GM12878 (cell line): ENCODE data around the gene ASIC5. TPM values are rescaled to one million over a fixed set of nuclear protein-coding genes. Genes with fewer than 3 reads are reported as not detected.

Experiments used
- ATAC-seq: fragments of 200-7000 bp; cut with Tn5 transposase; 3 replicates; pipeline ENCODE4 v1.9.1; 2020; ENCODE audit warnings: mild to moderate bottlenecking, moderate library complexity
- BruUV-seq: library from RNA; stranded (reverse); fragments of 400-500 nt; replicated peaks from 2 replicates; lab custom pipeline; 2021; lab: Mats Ljungman, UMichigan
- CTCF ChIA-PET: fragments of 300-600 bp; sonication (Branson Sonifier 250); formaldehyde crosslinking; extraction: SDS; loops from one replicate; lab custom pipeline; 2021; ENCODE audit warnings: inconsistent platforms; lab: Yijun Ruan, JAX
- POLR2A ChIA-PET: fragments of 350-600 bp; formaldehyde crosslinking; extraction: SDS; loops from one replicate; lab custom pipeline; 2021; ENCODE audit warnings: inconsistent platforms; lab: Charles Lee
- RAD21 ChIA-PET: fragments of 300-600 bp; sonication (Branson Sonifier 250); formaldehyde crosslinking; loops from one replicate; lab custom pipeline; 2023; ENCODE audit warnings: antibody characterized with exemption; ENCODE audit not compliant: unreplicated experiment; lab: Charles Lee
- SMC1A ChIA-PET: fragments of 300-600 bp; sonication (Branson Sonifier 250); formaldehyde crosslinking; loops from one replicate; lab custom pipeline; 2023; ENCODE audit not compliant: unreplicated experiment, uncharacterized antibody; lab: Charles Lee
- DNase-seq: peaks from one replicate; pipeline ENCODE4 v3.0.0-alpha.2; 2011; ENCODE audit warnings: low read depth, low spot score
- FAIRE-seq: peaks from 3 replicates; lab custom pipeline; 2011; peaks lifted over from hg19 to GRCh38; lab: Jason Lieb, UNC
- H2AFZ ChIP-seq: 2 replicates; pipeline ENCODE4 v1.6.0; 2011; ENCODE audit warnings: low read depth, low read length, control low read depth; ENCODE audit not compliant: control insufficient read depth
- H3K27ac ChIP-seq: 2 replicates; pipeline ENCODE4 v1.5.1; 2011; ENCODE audit warnings: control low read depth; ENCODE audit not compliant: control insufficient read depth, insufficient read depth
- H3K27me3 ChIP-seq, 2 experiments: replicated peaks in 1 of 2; 2 replicates each; pipeline versions ENCODE4 v1.6.0 to v1.6.1; 2011; ENCODE audit warnings: low read length in 1 of 2; ENCODE audit not compliant: control insufficient read depth in 2 of 2, insufficient read depth in 2 of 2
- H3K36me3 ChIP-seq, 2 experiments: 2 replicates each; pipeline ENCODE4 v1.5.1; 2011; ENCODE audit warnings: low read length in 1 of 2; ENCODE audit not compliant: control insufficient read depth in 2 of 2, insufficient read depth in 2 of 2
- H3K4me1 ChIP-seq: 2 replicates; pipeline ENCODE4 v1.6.1; 2011; ENCODE audit warnings: mild to moderate bottlenecking, low read length, moderate library complexity, mixed read lengths; ENCODE audit not compliant: control insufficient read depth, insufficient read depth
- H3K4me2 ChIP-seq: 2 replicates; pipeline ENCODE4 v1.6.0; 2011; ENCODE audit warnings: control low read depth; ENCODE audit not compliant: control insufficient read depth, insufficient read depth
- H3K4me3 ChIP-seq: fragments of 200-600 bp; sonication (generic); 2 replicates; pipeline ENCODE4 v1.5.1; 2016
- H3K79me2 ChIP-seq: 2 replicates; pipeline ENCODE4 v1.6.0; 2011; ENCODE audit warnings: low read length; ENCODE audit not compliant: control insufficient read depth, insufficient read depth
- H3K9ac ChIP-seq: 2 replicates; pipeline ENCODE4 v1.8.0; 2011; ENCODE audit warnings: low read length, control low read depth, mixed read lengths; ENCODE audit not compliant: control insufficient read depth, insufficient read depth
- H3K9me3 ChIP-seq: replicated peaks from 3 replicates; pipeline ENCODE4 v1.5.1; 2011; ENCODE audit warnings: mild to moderate bottlenecking, low read length; ENCODE audit not compliant: control insufficient read depth, insufficient read depth
- H4K20me1 ChIP-seq: 2 replicates; pipeline ENCODE4 v1.6.0; 2011; ENCODE audit not compliant: control insufficient read depth, insufficient read depth
- BMI1 ChIP-seq: fragments of 450-650 bp; IDR thresholded peaks from 2 replicates; pipeline ENCODE4 v1.6.1; 2016; ENCODE audit warnings: mild to moderate bottlenecking, moderate library complexity, borderline replicate concordance
- BRCA1 ChIP-seq: IDR thresholded peaks from 2 replicates; pipeline ENCODE4 v1.6.1; 2011; ENCODE audit warnings: low read depth, low read length, improper control_type of control experiment
- CREB1 ChIP-seq: IDR thresholded peaks from 2 replicates; pipeline ENCODE4 v1.6.1; 2012; ENCODE audit warnings: low read depth, mild to moderate bottlenecking, inconsistent platforms
- EED ChIP-seq: sonication (generic); IDR thresholded peaks from 2 replicates; pipeline ENCODE4 v1.6.1; 2016; ENCODE audit warnings: antibody characterized with exemption, low read depth
- IKZF1 ChIP-seq: fragments of 450-650 bp; conservative IDR thresholded peaks from 2 replicates; pipeline ENCODE4 v1.6.1; 2017; ENCODE audit warnings: antibody characterized with exemption, mild to moderate bottlenecking
- IRF4 ChIP-seq: IDR thresholded peaks from 2 replicates; pipeline ENCODE4 v1.6.1; 2011; ENCODE audit warnings: low read depth, low read length
- RFX5 ChIP-seq: IDR thresholded peaks from 2 replicates; pipeline ENCODE4 v1.6.1; 2011; ENCODE audit warnings: low read depth, low read length, improper control_type of control experiment
- WGBS: methylation state at CpG from one replicate; pipeline ENCODE4 v1.1.6; 2016; ENCODE audit warnings: low lambda C conversion rate; ENCODE audit not compliant: insufficient replicate concordance, insufficient coverage; ENCODE audit errors: missing lambda C conversion rate; 5-methylcytosine and 5-hydroxymethylcytosine counted together
- in situ Hi-C: fragments of 300-500 bp; cut with MboI; formaldehyde crosslinking; loops from 9 replicates; pipeline ENCODE4 v1.14.3; 2018; ENCODE audit warnings: mixed read lengths
- intact Hi-C: fragments of 100-400 bp; cut with micrococcal nuclease; formaldehyde crosslinking; loops from one replicate; pipeline ENCODE4 v1.14.2; 2022; ENCODE audit not compliant: unreplicated experiment
- polyA plus RNA-seq, 11 experiments: library from polyadenylated mRNA; depleted of rRNA in 4 of 11; unstranded in 6 of 11; stranded (reverse) in 5 of 11; fragments of >200 nt; fragmentation: Nextera tagmentation in 4 of 11; fragmentation: Illumina TruSeq in 1 of 11; extraction: Ambion mirVana in 4 of 11; extraction: Trizol in 1 of 11; gene quantifications; 1 replicate in 1 of 11; 2 replicates in 10 of 11; pipeline versions ENCODE4 v1.2.1 to v1.2.3, GENCODE V29; 2011 to 2016; ENCODE audit warnings: inconsistent platforms in 2 of 11, missing spikeins in 2 of 11, low read depth in 1 of 11
- total RNA-seq, 4 experiments: library from RNA; depleted of rRNA in 3 of 4; stranded (reverse); fragments of >200 nt in 3 of 4; fragmentation: Illumina TruSeq in 1 of 4; extraction: Trizol in 1 of 4; gene quantifications; 2 replicates each; pipeline versions ENCODE4 v1.2.1 to v1.2.3, GENCODE V29; 2013 to 2021
- TF ChIP-seq, protein P1 (sequence below): fragments of 450-650 bp; IDR thresholded peaks from 2 replicates; pipeline ENCODE4 v1.6.1; 2017; ENCODE audit warnings: mild to moderate bottlenecking, moderate library complexity
- TF ChIP-seq, protein P2 (sequence below): fragments of 450-650 bp; formaldehyde crosslinking; IDR thresholded peaks from 2 replicates; pipeline ENCODE4 v1.4.0; 2020; ENCODE audit warnings: mild to moderate bottlenecking, moderate library complexity
- TF ChIP-seq, protein P3 (sequence below): fragments of 450-650 bp; IDR thresholded peaks from 2 replicates; pipeline ENCODE4 v1.6.1; 2018; ENCODE audit warnings: mild to moderate bottlenecking, low read depth, moderate library complexity; ENCODE audit not compliant: partially characterized antibody
- TF ChIP-seq, protein P4 (sequence below): IDR thresholded peaks from 2 replicates; pipeline ENCODE4 v1.6.1; 2012; ENCODE audit warnings: low read depth, low read length, improper control_type of control experiment
- TF ChIP-seq, protein P5 (sequence below): IDR thresholded peaks from 2 replicates; pipeline ENCODE4 v1.6.1; 2011; ENCODE audit warnings: low read depth, mild to moderate bottlenecking, low read length, moderate library complexity, borderline replicate concordance; ENCODE audit errors: extremely low read depth

ASIC5 gene
- total and polyA plus RNA-seq, 10 of the 15 experiments (the other 5 are each of a cell fraction or from before 2014, with no cell fraction given), result not detected

DNA sequence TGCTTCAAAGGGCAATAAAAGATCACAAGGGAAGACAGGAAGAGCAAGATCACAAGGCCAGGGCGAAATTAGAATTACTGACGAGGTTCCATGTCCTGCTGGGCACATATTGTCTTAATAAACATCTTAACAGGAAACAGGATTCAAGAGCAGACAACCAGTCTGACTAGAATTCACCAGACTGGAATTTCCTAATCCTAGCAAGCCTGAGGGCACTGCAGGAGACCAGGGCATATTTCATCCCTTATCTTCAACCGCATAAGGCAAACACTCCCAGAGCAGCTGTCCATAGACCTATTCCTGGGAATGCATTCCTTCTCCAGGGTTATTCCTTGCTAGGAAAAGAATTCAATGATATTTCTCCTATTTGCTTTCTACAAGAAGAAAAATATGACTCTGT, 25.0 kb upstream of the ASIC5 start:
- Histone ChIP-seq H2AFZ (no peak overlapping the region), H3K36me3 (no peaks in the 10 kb centered on the region), H3K4me1 (no peaks in the 10 kb centered on the region), H3K79me2 (no peaks in the 10 kb centered on the region), H3K9ac (no peak overlapping the region), H3K9me3 (no peaks in the 10 kb centered on the region), H4K20me1 (no peaks in the 10 kb centered on the region), H3K4me3 (no peak overlapping the region), H3K4me2 (no peak overlapping the region), H3K27me3 (no peaks in the 10 kb centered on the region), H3K27ac (no peak overlapping the region)
- intact Hi-C loops (no loop called here), in situ Hi-C loops (no loop called here)
- 33% methylated on average over 3 of the region's 3 CpGs for whole genome bisulfite sequencing
- SMC1A ChIA-PET, result interaction anchor here (0.7 to 2.9 kb wide), 7 partner anchors 8 to 81 kb away, joined by 3 to 13 read pairs (median 4); partner anchors contain the start of gene TDO2
- CTCF ChIA-PET, result no interaction called here
- POLR2A ChIA-PET, result interaction anchor here (2.1 kb wide), 1 partner anchor 16 kb away, joined by 7 read pairs; no protein-coding TSS in a partner anchor
- ATAC-seq (no peak), DNase-seq (no peak), FAIRE-seq (no peak)
- RAD21 ChIA-PET, result no interaction called here
- BruUV-seq, result no TSS peak
- TF ChIP-seq IRF4, result no peak
- TF ChIP-seq, protein P1, sequence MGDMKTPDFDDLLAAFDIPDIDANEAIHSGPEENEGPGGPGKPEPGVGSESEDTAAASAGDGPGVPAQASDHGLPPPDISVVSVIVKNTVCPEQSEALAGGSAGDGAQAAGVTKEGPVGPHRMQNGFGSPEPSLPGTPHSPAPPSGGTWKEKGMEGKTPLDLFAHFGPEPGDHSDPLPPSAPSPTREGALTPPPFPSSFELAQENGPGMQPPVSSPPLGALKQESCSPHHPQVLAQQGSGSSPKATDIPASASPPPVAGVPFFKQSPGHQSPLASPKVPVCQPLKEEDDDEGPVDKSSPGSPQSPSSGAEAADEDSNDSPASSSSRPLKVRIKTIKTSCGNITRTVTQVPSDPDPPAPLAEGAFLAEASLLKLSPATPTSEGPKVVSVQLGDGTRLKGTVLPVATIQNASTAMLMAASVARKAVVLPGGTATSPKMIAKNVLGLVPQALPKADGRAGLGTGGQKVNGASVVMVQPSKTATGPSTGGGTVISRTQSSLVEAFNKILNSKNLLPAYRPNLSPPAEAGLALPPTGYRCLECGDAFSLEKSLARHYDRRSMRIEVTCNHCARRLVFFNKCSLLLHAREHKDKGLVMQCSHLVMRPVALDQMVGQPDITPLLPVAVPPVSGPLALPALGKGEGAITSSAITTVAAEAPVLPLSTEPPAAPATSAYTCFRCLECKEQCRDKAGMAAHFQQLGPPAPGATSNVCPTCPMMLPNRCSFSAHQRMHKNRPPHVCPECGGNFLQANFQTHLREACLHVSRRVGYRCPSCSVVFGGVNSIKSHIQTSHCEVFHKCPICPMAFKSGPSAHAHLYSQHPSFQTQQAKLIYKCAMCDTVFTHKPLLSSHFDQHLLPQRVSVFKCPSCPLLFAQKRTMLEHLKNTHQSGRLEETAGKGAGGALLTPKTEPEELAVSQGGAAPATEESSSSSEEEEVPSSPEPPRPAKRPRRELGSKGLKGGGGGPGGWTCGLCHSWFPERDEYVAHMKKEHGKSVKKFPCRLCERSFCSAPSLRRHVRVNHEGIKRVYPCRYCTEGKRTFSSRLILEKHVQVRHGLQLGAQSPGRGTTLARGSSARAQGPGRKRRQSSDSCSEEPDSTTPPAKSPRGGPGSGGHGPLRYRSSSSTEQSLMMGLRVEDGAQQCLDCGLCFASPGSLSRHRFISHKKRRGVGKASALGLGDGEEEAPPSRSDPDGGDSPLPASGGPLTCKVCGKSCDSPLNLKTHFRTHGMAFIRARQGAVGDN, result no peak
- no peak for TF ChIP-seq CREB1
- TF ChIP-seq BMI1, result no peak
- TF ChIP-seq BRCA1, result no peak
- TF ChIP-seq IKZF1, result no peak
- TF ChIP-seq, protein P2, sequence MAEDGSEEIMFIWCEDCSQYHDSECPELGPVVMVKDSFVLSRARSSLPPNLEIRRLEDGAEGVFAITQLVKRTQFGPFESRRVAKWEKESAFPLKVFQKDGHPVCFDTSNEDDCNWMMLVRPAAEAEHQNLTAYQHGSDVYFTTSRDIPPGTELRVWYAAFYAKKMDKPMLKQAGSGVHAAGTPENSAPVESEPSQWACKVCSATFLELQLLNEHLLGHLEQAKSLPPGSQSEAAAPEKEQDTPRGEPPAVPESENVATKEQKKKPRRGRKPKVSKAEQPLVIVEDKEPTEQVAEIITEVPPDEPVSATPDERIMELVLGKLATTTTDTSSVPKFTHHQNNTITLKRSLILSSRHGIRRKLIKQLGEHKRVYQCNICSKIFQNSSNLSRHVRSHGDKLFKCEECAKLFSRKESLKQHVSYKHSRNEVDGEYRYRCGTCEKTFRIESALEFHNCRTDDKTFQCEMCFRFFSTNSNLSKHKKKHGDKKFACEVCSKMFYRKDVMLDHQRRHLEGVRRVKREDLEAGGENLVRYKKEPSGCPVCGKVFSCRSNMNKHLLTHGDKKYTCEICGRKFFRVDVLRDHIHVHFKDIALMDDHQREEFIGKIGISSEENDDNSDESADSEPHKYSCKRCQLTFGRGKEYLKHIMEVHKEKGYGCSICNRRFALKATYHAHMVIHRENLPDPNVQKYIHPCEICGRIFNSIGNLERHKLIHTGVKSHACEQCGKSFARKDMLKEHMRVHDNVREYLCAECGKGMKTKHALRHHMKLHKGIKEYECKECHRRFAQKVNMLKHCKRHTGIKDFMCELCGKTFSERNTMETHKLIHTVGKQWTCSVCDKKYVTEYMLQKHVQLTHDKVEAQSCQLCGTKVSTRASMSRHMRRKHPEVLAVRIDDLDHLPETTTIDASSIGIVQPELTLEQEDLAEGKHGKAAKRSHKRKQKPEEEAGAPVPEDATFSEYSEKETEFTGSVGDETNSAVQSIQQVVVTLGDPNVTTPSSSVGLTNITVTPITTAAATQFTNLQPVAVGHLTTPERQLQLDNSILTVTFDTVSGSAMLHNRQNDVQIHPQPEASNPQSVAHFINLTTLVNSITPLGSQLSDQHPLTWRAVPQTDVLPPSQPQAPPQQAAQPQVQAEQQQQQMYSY (CRISPR knock-in tag), result no peak
- no peak for TF ChIP-seq EED
- TF ChIP-seq, protein P3, sequence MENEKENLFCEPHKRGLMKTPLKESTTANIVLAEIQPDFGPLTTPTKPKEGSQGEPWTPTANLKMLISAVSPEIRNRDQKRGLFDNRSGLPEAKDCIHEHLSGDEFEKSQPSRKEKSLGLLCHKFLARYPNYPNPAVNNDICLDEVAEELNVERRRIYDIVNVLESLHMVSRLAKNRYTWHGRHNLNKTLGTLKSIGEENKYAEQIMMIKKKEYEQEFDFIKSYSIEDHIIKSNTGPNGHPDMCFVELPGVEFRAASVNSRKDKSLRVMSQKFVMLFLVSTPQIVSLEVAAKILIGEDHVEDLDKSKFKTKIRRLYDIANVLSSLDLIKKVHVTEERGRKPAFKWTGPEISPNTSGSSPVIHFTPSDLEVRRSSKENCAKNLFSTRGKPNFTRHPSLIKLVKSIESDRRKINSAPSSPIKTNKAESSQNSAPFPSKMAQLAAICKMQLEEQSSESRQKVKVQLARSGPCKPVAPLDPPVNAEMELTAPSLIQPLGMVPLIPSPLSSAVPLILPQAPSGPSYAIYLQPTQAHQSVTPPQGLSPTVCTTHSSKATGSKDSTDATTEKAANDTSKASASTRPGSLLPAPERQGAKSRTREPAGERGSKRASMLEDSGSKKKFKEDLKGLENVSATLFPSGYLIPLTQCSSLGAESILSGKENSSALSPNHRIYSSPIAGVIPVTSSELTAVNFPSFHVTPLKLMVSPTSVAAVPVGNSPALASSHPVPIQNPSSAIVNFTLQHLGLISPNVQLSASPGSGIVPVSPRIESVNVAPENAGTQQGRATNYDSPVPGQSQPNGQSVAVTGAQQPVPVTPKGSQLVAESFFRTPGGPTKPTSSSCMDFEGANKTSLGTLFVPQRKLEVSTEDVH, result no peak
- TF ChIP-seq, protein P4, sequence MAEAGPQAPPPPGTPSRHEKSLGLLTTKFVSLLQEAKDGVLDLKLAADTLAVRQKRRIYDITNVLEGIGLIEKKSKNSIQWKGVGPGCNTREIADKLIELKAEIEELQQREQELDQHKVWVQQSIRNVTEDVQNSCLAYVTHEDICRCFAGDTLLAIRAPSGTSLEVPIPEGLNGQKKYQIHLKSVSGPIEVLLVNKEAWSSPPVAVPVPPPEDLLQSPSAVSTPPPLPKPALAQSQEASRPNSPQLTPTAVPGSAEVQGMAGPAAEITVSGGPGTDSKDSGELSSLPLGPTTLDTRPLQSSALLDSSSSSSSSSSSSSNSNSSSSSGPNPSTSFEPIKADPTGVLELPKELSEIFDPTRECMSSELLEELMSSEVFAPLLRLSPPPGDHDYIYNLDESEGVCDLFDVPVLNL, result no peak
- no peak for TF ChIP-seq RFX5
- TF ChIP-seq, protein P5, sequence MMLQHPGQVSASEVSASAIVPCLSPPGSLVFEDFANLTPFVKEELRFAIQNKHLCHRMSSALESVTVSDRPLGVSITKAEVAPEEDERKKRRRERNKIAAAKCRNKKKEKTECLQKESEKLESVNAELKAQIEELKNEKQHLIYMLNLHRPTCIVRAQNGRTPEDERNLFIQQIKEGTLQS, result no peak
